Skeletal muscle satellite cell (primary cell): Measurements from ENCODE around the gene STK39.

ENCODE experiments used
- H3K27me3 ChIP-seq: 2 replicates; pipeline ENCODE4 v1.7.0; 2013; ENCODE audit warnings: low read length; ENCODE audit not compliant: control insufficient read depth, insufficient read depth
- H3K36me3 ChIP-seq: 2 replicates; pipeline ENCODE4 v1.7.0; 2013; ENCODE audit warnings: mild to moderate bottlenecking, control low read depth, low read length; ENCODE audit not compliant: insufficient read depth
- H3K4me1 ChIP-seq: 2 replicates; pipeline ENCODE4 v1.7.0; 2013; ENCODE audit warnings: low read length; ENCODE audit not compliant: control insufficient read depth, insufficient read depth
- H3K4me2 ChIP-seq: 2 replicates; pipeline ENCODE4 v1.7.0; 2013; ENCODE audit warnings: mild to moderate bottlenecking, low read length
- H3K4me3 ChIP-seq: 2 replicates; pipeline ENCODE4 v1.7.0; 2013; ENCODE audit warnings: low read length
- H3K9ac ChIP-seq: 2 replicates; pipeline ENCODE4 v1.7.0; 2013; ENCODE audit warnings: mild to moderate bottlenecking, low read depth, low read length, moderate library complexity
- H3K9me3 ChIP-seq: replicated peaks from 2 replicates; pipeline ENCODE4 v1.7.0; 2013; ENCODE audit warnings: mild to moderate bottlenecking, control low read depth, low read length

Gene STK39

DNA sequence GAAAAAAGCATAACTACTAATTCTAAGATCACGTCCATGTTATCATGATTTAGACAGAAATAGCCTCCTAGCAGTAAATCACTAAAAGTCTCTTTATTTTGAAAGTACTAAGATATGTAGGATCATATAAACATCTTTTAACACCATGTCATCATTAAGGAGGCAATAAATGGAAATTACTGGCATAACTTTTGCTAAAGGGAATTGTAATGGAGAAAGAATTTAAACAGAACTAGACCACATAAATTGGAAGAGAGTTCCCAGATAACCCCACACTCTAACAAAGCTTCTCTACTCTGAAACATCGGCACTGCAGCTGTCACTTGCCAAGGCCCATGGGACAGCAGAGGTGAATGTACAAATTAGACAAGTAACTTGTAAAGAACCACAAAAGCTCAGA lies 29.5 kb downstream of the STK39 start:
- Histone ChIP-seq H3K4me1 (peaks cover 23% of the 10 kb centered on the region), H3K27me3 (no peaks in the 10 kb centered on the region), H3K9ac (no peak overlapping the region), H3K9me3 (no peaks in the 10 kb centered on the region), H3K4me3 (no peak overlapping the region), H3K36me3 (no peaks in the 10 kb centered on the region), H3K4me2 (no peak overlapping the region)

DNA sequence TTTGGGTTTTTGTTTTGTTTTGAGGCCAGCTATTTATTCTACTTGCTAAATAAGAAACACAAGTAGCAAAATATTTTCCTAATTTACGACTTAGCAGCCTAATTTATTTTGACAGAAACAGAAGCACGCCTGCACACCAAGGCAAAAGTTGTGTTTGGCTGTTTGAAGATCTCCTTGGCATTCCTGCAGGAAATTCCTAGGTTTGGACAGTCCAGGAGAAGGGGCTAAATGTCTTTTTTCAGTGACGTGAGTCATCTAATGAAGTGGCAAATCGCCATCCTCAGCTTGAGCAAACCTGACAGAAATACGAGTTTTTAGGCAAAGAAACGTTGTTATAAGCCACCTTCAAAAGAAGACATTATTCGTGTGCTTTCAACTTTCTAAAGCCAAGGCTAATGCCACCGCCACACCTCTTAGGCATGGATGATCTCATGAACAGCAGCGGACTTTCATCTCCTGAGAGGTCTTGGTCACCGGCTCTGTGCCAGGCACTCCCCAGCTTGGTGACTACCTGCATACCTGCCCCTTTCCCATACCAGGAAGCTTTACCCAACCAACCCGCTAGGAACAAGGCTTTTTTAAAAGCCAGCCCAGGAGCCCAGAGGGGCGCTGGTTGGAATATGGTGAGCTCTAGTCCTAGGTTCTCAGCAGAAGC lies 30.9 kb downstream of the STK39 start:
- Histone ChIP-seq H3K36me3 (no peaks in the 10 kb centered on the region), H3K4me1 (peaks cover 37% of the 10 kb centered on the region), H3K4me2 (peak overlapping the region; percentile 13), H3K9ac (no peak overlapping the region), H3K9me3 (no peaks in the 10 kb centered on the region), H3K27me3 (no peaks in the 10 kb centered on the region), H3K4me3 (no peak overlapping the region)

DNA sequence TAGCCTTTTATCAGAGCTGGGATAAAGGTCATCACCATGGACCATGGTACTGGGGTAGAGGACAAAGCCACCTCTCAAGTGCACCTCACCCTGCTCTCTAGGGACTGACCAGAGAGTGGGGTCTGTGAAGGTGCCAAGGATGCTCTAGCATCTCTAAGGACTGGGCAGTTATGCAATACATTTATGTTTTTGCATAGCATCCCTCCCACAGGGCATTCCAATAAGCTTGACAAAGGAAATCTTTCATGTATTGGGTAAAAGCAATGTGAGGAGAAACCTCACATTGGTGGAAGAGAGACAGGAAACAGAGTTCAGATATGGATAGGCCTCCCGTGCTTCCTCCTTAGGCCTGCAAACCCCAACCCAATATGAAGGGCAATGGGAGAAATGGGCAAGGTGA lies 31.6 kb downstream of the STK39 start:
- no peaks in the 10 kb centered on the region for H3K9me3 ChIP-seq
- peaks cover 41% of the 10 kb centered on the region for H3K4me1 ChIP-seq
- no peaks in the 10 kb centered on the region for H3K36me3 ChIP-seq
- H3K4me2 ChIP-seq: peak overlapping the region; percentile 13
- H3K9ac ChIP-seq: no peak overlapping the region
- H3K4me3 ChIP-seq: no peak overlapping the region
- no peaks in the 10 kb centered on the region for H3K27me3 ChIP-seq

GRCh38 chr2:168212866-168213265 lies 34.5 kb downstream of the STK39 start:
- Histone ChIP-seq H3K27me3 (no peaks in the 10 kb centered on the region), H3K4me2 (no peak overlapping the region), H3K4me3 (no peak overlapping the region), H3K4me1 (peaks cover 46% of the 10 kb centered on the region), H3K9me3 (no peaks in the 10 kb centered on the region), H3K36me3 (no peaks in the 10 kb centered on the region), H3K9ac (no peak overlapping the region)

DNA sequence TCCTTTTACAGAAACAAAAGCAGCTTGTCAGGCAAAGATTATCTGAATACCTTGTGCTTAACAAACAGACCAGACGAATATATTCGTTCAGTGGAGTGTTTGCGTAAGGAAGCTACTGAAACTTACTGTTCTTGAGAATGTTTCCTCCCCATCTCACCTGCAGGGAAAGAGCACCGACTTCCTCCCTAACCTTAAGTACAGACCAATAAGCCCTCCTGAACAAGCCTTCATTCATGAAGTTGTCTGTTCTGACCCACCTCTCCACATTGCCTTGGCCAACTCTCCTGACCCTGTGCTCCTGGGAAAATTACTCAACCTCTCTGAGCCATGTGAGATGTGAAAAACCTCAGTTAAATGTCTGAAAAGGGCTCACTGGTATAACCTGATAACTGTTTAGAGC lies 35.2 kb downstream of the STK39 start:
- H3K4me1 ChIP-seq: peaks cover 49% of the 10 kb centered on the region
- no peaks in the 10 kb centered on the region for H3K9me3 ChIP-seq
- no peaks in the 10 kb centered on the region for H3K27me3 ChIP-seq
- H3K36me3 ChIP-seq: no peaks in the 10 kb centered on the region
- no peak overlapping the region for H3K9ac ChIP-seq
- H3K4me2 ChIP-seq: no peak overlapping the region
- no peak overlapping the region for H3K4me3 ChIP-seq

DNA sequence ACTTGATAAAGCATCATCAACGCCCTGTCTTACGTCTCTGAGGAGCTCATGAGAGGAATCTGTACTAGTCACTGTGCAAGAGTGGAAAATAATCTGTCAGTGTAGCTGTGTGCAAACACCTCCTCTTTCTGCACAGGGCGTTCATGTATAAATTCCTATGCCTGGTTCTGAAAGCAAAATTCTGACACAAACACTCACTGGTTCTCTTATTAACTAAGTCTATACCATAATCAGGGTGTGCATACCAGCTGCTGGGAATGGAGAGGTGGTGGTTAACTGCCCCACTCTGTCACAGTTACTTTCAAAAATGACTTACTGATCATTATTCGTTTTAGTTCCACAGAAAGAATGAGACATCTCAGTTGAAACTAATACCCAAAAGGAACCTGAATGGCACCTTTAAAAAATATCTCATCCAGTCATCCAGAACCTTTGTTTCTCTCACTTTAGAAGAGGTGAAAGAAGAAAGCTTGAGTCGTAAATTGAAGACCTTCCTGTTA lies 35.7 kb downstream of the STK39 start:
- H3K9me3 ChIP-seq: no peaks in the 10 kb centered on the region
- H3K4me3 ChIP-seq: no peak overlapping the region
- no peaks in the 10 kb centered on the region for H3K36me3 ChIP-seq
- H3K9ac ChIP-seq: no peak overlapping the region
- peaks cover 47% of the 10 kb centered on the region for H3K4me1 ChIP-seq
- peak overlapping the region; percentile 15 for H3K4me2 ChIP-seq
- no peaks in the 10 kb centered on the region for H3K27me3 ChIP-seq

GRCh38 chr2:168210895-168211570 lies 36.4 kb downstream of the STK39 start:
- Histone ChIP-seq H3K4me1 (peaks cover 40% of the 10 kb centered on the region), H3K9ac (peak overlapping the region; percentile 38), H3K4me3 (peak overlapping the region; percentile 31), H3K4me2 (peak overlapping the region; percentile 69), H3K9me3 (no peaks in the 10 kb centered on the region), H3K36me3 (no peaks in the 10 kb centered on the region), H3K27me3 (no peaks in the 10 kb centered on the region)

DNA sequence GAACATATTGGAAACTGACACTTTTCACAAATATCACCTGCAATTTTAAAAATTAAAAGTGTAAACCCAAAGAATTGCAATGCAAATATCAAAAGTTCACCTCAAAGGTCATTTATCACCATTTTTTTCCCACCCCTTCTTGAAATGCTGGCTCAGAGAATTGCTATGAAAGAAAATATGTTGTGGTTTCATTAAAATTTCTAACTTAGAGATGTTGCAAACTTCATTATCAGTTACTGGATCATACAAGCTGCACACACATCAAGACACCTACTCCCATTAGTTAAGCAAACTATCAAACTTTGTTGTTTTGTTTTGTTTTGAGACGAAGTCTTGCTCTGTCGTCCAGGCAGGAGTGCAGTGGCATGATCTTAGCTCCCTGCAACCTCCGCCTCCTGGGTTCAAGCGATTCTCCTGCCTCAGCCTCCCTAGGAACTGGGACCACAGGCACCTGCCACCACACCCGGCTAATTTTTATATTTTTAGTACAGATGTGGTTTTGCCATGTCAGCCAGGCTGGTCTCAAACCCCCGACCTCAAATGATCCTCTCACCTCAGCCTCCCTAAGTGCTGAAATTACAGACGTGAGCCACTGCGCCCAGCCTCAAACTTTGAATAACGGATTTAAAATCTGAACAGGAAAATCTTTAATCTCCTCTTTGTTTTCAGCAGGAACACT lies 37.0 kb downstream of the STK39 start:
- Histone ChIP-seq H3K9ac (peak overlapping the region; percentile 38), H3K4me3 (peak overlapping the region; percentile 31), H3K9me3 (no peaks in the 10 kb centered on the region), H3K4me2 (peak overlapping the region; percentile 69), H3K27me3 (no peaks in the 10 kb centered on the region), H3K36me3 (no peaks in the 10 kb centered on the region), H3K4me1 (peaks cover 33% of the 10 kb centered on the region)

DNA sequence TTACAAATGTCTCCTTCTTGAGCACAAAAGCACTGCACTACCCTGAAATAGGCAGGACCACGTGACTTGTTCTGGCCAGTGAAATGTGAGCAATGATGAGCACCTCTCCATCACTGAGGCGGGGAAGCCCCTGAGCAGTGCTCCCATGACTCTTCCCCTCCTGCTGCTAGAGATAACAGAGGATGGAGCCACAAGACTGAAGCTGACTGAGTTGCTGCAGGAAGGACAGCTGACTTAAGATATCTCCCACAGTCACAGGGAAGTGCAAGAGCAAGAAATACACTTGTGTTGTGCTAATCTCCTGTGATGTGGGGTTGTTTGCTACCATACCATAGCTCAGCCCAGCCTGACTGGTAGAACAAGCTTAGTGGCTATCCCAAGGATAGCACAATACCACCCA lies 38.7 kb downstream of the STK39 start:
- H3K9me3 ChIP-seq: no peaks in the 10 kb centered on the region
- H3K4me3 ChIP-seq: no peak overlapping the region
- no peaks in the 10 kb centered on the region for H3K36me3 ChIP-seq
- no peak overlapping the region for H3K9ac ChIP-seq
- peaks cover 33% of the 10 kb centered on the region for H3K4me1 ChIP-seq
- H3K27me3 ChIP-seq: no peaks in the 10 kb centered on the region
- H3K4me2 ChIP-seq: no peak overlapping the region

DNA sequence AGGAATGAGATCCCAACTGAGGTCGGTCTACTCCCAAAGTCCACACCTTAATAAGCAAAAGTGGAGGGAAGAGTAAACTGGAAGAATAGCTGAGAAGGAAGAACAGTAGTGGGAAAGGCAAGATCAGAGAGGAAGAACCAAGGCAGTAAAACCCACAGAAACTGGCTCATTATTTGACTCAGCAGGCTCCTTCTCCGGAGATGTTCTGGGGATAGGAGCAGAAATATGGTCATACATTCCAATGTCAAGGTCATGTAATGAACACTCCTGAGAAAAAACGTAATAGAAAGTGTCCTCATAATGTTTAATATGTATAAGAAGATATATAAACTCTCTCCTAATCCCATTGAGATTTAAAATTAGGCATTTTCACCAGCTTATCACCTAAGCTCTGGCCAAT lies 39.5 kb downstream of the STK39 start:
- Histone ChIP-seq H3K4me3 (no peak overlapping the region), H3K36me3 (no peaks in the 10 kb centered on the region), H3K4me1 (peaks cover 29% of the 10 kb centered on the region), H3K9ac (no peak overlapping the region), H3K9me3 (no peaks in the 10 kb centered on the region), H3K4me2 (no peak overlapping the region), H3K27me3 (no peaks in the 10 kb centered on the region)

DNA sequence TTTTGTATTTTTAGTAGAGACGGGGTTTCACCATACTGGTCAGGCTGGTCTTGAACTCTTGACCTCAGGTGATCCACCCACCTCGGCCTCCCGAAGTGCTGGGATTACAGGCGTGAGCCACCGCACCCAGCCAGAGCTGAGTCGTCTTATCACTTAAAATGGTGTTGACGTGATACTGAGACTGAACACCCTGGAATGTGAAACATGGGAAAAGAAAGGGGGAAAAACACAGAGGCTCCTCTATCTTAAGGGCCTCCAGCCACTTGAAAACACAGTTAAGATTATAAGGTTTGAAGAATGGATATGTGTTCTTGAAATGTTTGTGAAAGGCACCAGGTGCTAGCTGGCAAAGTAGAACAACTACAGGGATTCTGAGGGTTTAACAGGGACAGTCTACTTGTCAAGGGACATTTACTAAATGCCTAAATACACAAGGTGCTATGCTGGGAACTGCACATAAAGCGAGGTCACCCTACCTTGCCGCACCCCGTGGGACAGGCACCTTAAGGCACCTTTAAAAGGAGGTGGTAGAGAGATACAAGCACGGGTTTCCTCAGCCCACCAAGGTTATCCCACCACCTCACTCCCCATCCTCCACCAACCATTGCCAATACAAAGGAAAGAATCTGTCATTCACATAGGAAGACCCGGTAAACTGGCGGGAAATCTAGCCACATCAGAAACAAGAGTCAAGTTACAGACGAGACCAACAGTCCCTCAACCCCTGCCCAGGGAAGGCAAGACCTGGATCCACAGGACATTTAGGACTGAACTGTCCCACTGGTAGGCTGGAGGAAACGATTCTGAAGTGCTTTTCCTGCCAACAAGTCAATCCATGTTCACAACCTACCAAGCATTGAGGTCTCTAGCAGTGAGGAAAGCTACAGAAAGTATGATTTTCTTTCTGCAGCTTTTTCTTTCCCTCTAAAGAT lies 43.4 kb downstream of the STK39 start:
- Histone ChIP-seq H3K4me2 (no peak overlapping the region), H3K9me3 (no peaks in the 10 kb centered on the region), H3K36me3 (no peaks in the 10 kb centered on the region), H3K27me3 (no peaks in the 10 kb centered on the region), H3K9ac (no peak overlapping the region), H3K4me1 (peaks cover 3% of the 10 kb centered on the region), H3K4me3 (no peak overlapping the region)
